Erythroblast (primary cell): Measurements from ENCODE around the gene DHRS4L2.
"Not testable (repeated sequence)": the region's sequence is repeated elsewhere in the genome, so short reads cannot be mapped to it uniquely, and the experiment has no call there.

Experiments used
- GATA1 ChIP-seq: IDR thresholded peaks from 2 replicates; pipeline ENCODE4 v1.6.1; 2011; ENCODE audit warnings: low read depth, mild to moderate bottlenecking, control low read depth, low read length, moderate library complexity
- POLR2A ChIP-seq: IDR thresholded peaks from 2 replicates; pipeline ENCODE4 v1.6.1; 2011; ENCODE audit warnings: mild to moderate bottlenecking, low read length

DNA sequence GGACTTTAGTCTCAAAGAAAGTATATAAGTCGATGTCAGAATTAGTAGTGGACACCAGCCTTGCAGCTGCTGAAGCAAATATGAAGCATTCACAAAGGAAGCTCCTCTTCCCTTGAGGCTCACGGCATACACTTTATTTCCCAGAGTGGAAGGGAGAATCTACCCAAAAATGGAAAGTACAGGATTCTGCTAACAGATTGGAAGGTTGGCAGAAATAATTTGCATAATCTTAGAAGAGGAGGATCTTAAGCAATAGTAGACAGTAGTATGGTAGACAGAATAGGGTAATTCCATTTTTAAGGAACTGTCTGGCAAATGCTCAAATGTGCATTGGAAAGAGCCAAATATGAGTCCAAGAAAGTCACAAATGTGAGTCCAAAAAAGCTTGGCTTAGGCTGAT is 32.9 kb upstream of the DHRS4L2 start:
- TF ChIP-seq POLR2A, GATA1: not testable (repeated sequence)
